Measurements from ENCODE around the gene ATP2A3.

The ATP2A3 gene

GRCh38 chr17:3926860-3927627 lies 37.2 kb downstream of the ATP2A3 start:
- DNase-seq (ENCODE audit: low spot score), result no peak

DNA sequence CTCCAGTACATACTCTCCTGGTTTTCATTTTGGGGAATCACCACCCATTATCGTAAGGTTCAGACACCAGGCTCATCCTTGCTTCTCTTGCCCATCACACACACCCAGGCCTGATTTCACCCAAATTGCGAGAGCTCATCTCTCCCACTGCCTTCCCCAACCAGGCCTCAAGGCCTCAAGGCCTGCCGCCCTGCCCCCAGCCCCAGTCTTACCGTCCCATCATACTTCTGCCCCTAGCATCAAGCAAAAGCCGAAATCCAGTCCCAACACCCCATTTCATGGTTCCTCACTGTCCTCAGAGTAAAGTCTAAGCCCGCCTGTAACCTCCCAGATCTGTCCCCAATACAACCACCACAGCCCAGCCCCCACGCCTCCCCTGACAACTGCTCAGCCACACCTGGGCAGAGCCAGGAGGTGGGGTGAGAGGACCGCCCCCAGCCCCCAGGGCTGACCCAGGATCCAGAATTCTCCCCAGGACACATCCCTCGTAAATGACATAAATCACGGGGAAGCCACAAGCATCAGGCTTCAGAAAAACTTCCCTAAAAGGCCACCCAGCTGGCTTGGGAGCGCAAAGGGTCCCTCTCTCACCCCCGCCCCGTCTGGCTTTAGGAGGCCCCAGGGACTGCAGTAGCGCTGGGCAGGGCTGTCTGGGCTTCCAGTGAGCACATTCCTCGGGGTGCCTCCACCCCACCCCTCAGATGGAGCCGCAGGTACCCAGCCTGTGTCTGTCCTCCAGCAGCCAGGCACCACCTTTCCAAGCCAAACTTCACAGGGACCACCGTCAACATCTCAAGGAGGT lies 38.4 kb downstream of the ATP2A3 start:
- no peak for DNase-seq (ENCODE audit: low spot score)

DNA sequence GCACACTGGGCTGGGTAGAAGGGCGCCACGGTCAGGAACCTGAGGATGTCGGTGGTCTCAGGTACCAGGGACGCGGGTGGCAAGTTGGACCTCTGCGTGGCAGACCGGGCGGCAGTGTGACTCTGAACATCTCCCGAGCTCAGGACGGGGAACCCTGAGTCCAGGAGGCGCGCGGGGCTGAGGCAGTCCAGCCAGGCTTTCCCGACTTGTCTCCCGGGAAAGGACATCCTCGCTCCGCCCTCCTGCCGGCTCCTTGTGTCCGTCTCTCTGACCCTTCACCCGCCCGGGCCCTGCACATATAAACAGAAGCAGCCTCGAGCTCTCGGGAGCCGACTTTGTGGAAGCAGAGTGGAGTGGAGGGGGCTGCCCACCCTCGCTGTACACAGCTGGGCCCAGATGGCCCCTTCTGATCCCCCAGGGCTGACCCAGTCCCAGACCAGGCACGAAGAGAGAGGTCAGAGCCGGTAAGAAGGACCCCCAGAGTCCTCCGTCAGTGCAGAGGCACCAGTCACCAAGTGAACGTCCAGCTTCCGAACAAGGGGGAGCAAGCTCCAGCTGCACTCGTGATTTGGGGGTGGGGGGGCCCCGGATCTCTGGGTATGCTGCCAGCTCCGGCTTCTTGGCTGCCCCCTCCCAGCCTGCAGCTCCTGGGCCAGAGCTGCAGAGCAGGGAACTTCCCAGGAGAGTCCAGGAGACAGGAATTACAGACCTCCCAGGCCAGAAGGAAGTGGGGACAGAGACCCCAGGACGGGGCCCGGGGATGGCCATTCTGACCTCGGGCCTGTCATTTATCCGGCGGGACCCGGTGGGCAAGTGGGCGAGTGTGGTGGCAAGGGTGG lies 39.5 kb downstream of the ATP2A3 start:
- no peak for DNase-seq (ENCODE audit: low spot score)

DNA sequence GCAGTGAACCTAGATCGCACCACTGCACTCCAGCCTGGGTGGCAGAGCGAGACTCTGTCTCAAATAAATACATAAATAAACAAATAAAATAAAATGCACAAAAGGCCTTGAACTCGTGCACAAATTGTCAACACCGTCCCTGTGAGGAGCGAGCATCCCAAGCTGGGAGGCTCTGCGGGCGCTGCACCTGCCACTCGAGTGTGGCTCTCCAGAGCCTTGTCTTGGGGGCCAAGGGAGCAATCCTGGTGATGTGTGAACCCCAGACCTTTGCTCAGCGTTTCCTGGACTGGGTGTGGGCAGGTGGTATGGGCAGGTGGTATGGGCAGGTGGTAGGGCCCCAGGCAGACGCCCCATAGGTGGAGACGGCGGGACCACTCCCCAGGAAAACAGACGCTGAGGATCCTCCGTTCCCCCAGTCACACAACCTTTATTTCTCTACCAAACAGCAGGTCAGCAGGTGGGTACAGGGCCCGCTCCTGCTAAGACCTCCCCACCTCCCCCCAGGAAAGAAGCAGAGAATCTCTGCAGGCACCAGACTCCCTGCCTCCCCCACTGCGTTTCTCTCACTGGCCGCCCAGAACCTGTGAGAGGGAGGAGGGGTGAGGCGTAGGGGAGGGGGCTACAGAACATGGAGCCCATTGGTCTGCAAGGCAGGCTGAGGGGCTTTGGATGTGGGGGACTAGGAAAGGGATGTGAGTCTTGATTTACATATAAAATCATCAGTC lies 40.6 kb downstream of the ATP2A3 start:
- no peak for DNase-seq (ENCODE audit: low spot score)

DNA sequence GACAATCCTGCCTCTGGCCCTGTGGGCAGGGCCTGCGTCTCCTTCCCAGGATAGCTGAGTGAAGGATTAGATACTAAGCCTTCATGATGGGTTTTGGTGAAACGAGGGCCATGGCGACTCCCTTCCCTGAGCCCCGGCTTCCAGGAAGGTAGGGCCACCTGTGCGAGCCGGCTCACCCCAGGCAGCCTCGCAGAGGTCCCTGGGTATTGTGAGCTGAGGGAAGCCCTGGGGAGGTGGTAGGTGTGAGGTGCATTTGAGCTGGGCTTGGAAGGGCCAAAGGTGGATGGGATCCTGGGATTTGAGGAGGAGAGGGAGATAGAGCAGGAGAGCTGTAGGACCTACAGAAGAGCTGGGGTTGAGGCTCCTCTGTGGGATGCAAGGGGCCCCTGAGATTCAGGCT lies 41.5 kb downstream of the ATP2A3 start:
- no peak for DNase-seq (ENCODE audit: low spot score)

DNA sequence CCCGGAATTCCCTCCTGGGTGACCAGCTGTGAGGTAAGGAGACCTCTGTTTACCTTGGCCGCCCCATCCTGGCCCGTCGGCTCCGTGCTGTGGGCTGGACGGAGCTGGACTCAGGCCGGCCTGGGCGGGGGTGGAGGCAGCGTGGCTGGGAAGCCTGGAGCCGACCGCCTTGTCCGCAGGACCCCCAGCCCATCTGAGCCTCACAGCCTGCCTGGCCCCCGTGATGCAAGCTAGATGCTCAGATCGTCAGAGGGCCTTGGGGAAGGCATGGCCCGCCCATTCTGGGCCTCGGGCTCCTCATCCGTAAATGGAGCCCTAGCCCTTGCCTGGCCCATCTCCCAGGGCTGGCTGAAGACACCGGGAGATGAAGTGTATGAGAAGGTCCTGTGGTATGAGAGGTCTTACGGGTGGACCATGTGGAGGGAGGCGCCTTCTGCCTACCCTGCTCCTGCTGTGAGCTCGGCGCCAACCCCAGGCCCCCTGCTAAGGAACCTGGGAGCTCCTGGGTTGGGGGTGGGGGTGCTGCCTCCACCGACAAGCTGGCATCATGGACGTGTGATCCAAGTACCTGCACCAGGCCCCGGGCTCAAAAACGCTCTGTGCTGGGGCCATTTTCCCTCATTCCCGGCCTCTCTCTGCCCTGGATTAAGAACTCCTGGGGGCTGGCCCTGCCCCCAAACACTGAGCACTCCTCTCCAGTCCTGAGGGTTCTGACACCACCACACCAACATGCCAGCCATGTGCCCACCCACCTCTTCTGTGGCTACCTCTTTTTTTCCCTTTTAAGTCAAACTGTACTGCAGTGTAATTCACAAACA lies 42.5 kb downstream of the ATP2A3 start:
- DNase-seq (ENCODE audit: low spot score), result no peak

DNA sequence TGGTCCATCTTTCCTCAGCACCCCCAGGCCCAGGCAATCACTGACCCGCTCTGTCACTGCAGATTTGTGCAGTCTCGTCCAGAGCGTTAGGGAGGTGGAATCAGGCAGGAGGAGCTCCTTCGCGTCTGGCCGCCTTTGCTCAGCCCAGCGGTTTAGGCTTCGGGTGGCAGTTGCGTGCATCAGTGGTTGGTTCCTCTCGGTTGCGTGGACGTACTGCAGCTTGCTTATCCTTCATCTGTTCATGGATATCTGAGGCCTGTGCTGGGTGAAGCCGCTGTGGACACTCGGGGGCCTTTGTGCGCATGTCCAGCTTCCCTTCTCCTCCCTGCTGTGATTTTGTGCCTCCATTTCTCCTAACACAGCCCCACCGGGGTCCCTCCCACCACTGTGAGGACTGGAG lies 43.2 kb downstream of the ATP2A3 start:
- no peak for DNase-seq (ENCODE audit: low spot score)

GRCh38 chr17:3919123-3919624 lies 45.1 kb downstream of the ATP2A3 start:
- no peak for DNase-seq (ENCODE audit: low spot score)

- DNase-seq (ENCODE audit: low spot score), result no peak
Observed at GRCh38 chr17:3918372-3919122, 45.7 kb downstream of the ATP2A3 start.

- no peak for DNase-seq (ENCODE audit: low spot score)
Observed at GRCh38 chr17:3917391-3917931, 46.8 kb downstream of the ATP2A3 start.

DNA sequence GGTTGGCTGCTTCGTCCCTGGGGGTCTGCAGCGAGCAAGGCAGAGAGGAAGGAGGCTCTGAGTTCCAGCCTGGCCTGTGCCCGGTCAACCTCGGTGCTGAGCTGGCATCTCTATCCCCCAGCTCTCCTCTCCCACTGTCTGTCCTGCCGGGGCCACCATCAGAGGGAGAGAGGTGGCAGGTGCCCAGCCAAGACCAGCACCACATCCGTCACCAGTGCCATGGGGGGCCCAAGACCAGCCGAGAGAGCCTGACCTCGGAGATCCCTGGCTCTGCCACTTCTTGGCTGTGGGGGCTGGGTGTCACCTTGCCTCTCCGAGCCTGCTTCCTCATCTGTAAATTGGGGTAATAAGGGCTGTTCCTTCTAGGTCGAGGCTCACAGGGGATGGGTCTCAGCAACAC lies 47.4 kb downstream of the ATP2A3 start:
- no peak for DNase-seq (ENCODE audit: low spot score)

- DNase-seq (ENCODE audit: low spot score), result peak; percentile 25
Observed at GRCh38 chr17:3915995-3916696, 48.1 kb downstream of the ATP2A3 start, which contains the start of gene P2RX1. Gene P2RX1, minus strand, starts transcription at chr17:3916465. Its CDS starts 240 bp downstream, at chr17:3916225.

- no peak for DNase-seq (ENCODE audit: low spot score)
Observed at GRCh38 chr17:3915581-3915994, 48.6 kb downstream of the ATP2A3 start.

DNA sequence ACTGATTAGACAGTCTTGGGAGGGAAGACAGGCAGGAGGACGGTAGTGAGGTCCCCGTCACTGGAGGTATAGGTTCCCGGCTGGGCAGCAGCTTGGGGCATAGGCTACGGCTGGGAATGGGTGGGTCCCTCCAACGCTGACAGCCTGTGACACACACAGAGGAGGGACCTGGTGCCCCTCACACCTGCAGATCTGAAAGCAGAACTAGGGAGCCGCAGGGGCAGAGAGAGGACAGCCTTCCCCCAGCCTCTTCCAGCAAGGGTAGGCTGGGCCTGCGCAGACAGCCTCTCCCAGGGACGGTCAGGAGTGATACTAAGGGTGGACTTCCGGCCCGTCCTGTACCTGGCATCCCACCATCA lies 49.9 kb downstream of the ATP2A3 start:
- no peak for DNase-seq (ENCODE audit: low spot score)

- peak; percentile 79 for DNase-seq (ENCODE audit: low spot score)
Observed at GRCh38 chr17:3913531-3914311, 50.5 kb downstream of the ATP2A3 start.

DNA sequence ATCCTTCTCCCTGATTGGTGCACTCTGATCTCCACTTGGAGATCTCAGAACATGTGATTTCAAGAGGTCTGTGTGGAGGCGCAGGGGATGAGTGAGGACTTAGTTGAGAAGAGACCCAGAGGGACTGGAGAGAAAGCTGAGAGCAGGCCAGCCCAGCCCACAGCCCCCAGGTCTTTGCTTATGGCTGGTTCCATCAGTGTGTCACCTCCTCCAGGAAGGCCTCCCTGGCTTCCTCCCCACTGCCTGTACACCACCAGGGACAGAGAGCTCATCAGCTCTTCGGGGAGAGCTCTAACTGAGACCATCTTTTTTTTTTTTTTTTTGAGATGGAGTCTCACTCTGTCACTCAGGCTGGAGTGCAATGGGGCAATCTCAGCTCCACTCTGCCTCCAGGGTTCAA lies 51.4 kb downstream of the ATP2A3 start:
- DNase-seq (ENCODE audit: low spot score), result no peak

DNA sequence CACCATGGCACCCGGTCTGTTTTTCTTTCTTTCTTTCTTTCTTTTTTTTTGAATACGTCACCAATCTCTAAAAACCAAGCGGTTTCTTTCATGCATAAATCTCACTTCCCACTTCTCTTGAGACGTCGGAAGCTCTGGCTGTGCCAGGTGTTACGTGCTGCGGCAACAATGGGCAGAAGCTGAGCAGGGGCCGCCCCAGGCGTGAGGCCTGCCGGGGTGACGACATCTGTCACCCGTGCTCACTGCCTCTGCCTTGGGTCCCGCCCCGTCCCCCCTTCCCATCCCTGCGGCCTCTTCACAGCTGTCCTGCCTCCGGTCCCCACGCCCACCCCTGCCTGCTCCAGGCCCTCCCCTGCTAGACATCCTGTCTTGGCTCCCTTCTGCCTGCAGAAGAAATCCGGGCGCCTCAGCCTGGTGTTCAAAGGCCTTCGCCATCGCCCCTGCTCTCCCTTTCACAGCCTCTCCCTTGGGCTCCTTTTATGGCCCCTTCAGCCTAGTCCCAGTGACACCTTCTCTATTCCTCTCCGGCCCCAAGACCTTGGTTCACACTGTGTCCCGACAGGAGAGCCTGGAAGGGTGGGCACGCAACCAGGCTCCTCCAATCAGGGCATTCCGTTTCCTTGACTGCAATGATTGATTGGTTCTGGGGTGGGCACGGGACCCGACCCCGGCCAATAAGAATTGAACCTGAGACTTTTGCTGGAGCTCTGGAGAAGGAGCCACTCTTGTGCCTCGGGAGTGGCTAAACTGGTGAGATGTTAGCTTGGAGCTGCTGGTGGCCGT lies 52.8 kb downstream of the ATP2A3 start:
- DNase-seq (ENCODE audit: low spot score), result peak; percentile 44

Data from CD4-positive, alpha-beta T cell treated with Interleukin-15 for 4 hours (primary cell).